C4-2B (cell line): ENCODE results near the gene PSEN2.

Experiments
- ZFX ChIP-seq: fragments of 450-650 bp; IDR thresholded peaks from 2 replicates; pipeline ENCODE4 v1.6.1; 2017
- TF ChIP-seq, protein P1 (sequence below): fragments of 450-650 bp; conservative IDR thresholded peaks from 2 replicates; pipeline ENCODE4 v1.5.1; 2017; ENCODE audit warnings: mild to moderate bottlenecking

DNA sequence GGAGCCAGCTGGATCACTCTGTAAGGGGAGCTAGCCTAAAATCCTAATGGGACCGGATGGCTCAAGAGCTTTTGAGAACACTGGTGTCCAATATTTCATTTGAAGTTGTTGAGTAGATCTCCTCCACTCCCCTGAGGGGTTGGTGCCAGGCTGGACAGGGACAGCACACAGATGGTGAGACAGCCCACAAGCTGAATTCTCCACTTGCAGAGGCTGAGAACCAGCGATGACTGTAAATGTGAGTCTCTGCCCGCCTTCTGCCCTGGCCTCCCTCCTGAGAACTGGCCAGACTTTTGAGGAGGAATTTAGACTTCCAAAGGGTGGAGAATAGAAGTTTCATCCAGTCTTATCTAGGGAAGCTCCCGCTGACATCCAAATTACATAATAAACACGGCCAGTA lies 49.2 kb downstream of the PSEN2 start:
- TF ChIP-seq, protein P1, sequence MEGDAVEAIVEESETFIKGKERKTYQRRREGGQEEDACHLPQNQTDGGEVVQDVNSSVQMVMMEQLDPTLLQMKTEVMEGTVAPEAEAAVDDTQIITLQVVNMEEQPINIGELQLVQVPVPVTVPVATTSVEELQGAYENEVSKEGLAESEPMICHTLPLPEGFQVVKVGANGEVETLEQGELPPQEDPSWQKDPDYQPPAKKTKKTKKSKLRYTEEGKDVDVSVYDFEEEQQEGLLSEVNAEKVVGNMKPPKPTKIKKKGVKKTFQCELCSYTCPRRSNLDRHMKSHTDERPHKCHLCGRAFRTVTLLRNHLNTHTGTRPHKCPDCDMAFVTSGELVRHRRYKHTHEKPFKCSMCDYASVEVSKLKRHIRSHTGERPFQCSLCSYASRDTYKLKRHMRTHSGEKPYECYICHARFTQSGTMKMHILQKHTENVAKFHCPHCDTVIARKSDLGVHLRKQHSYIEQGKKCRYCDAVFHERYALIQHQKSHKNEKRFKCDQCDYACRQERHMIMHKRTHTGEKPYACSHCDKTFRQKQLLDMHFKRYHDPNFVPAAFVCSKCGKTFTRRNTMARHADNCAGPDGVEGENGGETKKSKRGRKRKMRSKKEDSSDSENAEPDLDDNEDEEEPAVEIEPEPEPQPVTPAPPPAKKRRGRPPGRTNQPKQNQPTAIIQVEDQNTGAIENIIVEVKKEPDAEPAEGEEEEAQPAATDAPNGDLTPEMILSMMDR: no peak
- no peak for TF ChIP-seq ZFX
